HepG2 (cell line): ENCODE results near the gene PCNT. TPM values are rescaled to one million over a fixed set of nuclear protein-coding genes. Genes with fewer than 3 reads are reported as not detected.

Source experiments
- ATF2 ChIP-seq: sonication (generic); formaldehyde crosslinking; IDR thresholded peaks from 2 replicates; pipeline ENCODE4 v1.4.0; 2020; ENCODE audit warnings: missing genetic modification reagents
- HMGXB4 ChIP-seq, 2 experiments: sonication (generic) in 1 of 2; formaldehyde crosslinking in 1 of 2; IDR thresholded peaks; 2 replicates each; pipeline versions ENCODE4 v1.4.0 to v1.6.1; 2018 to 2020; ENCODE audit warnings: missing genetic modification reagents in 2 of 2, borderline replicate concordance in 1 of 2, low read depth in 1 of 2, mild to moderate bottlenecking in 1 of 2, missing biosample characterization in 1 of 2
- JUNB ChIP-seq: sonication (generic); formaldehyde crosslinking; IDR thresholded peaks from 2 replicates; pipeline ENCODE4 v1.8.0; 2022; ENCODE audit warnings: missing genetic modification reagents, mild to moderate bottlenecking, borderline replicate concordance
- KLF9 ChIP-seq: IDR thresholded peaks from 2 replicates; pipeline ENCODE4 v1.6.1; 2016; ENCODE audit warnings: low read depth
- KMT2B ChIP-seq: IDR thresholded peaks from 2 replicates; pipeline ENCODE4 v1.6.1; 2016; ENCODE audit warnings: missing genetic modification reagents, missing compliant biosample characterization
- MIER2 ChIP-seq: IDR thresholded peaks from 2 replicates; pipeline ENCODE4 v1.6.1; 2016; ENCODE audit warnings: missing biosample characterization, missing genetic modification reagents
- MYC ChIP-seq: sonication (generic); formaldehyde crosslinking; IDR thresholded peaks from 2 replicates; pipeline ENCODE4 v1.9.0; 2021; ENCODE audit warnings: missing genetic modification reagents, borderline replicate concordance
- NAIF1 ChIP-seq: sonication (generic); formaldehyde crosslinking; IDR thresholded peaks from 2 replicates; pipeline ENCODE4 v1.5.0; 2020; ENCODE audit warnings: mild to moderate bottlenecking, missing genetic modification reagents, borderline replicate concordance
- NFYB ChIP-seq: sonication (generic); formaldehyde crosslinking; IDR thresholded peaks from 2 replicates; pipeline ENCODE4 v1.4.0; 2020; ENCODE audit warnings: missing genetic modification reagents
- NFYC ChIP-seq: IDR thresholded peaks from 2 replicates; pipeline ENCODE4 v1.6.1; 2016; ENCODE audit warnings: missing genetic modification reagents, missing compliant biosample characterization
- POGZ ChIP-seq: sonication (generic); formaldehyde crosslinking; IDR thresholded peaks from 2 replicates; pipeline ENCODE4 v1.4.0; 2020; ENCODE audit warnings: mild to moderate bottlenecking, missing genetic modification reagents
- POLR2A ChIP-seq, 2 experiments: IDR thresholded peaks; 2 replicates each; pipeline ENCODE4 v1.6.1; 2011; ENCODE audit warnings: low read depth in 2 of 2, low read length in 2 of 2, mild to moderate bottlenecking in 1 of 2, moderate library complexity in 1 of 2; ENCODE audit not compliant: insufficient read depth in 1 of 2
- SALL1 ChIP-seq: sonication (generic); formaldehyde crosslinking; IDR thresholded peaks from 2 replicates; pipeline ENCODE4 v1.8.0; 2022; ENCODE audit warnings: mild to moderate bottlenecking, missing genetic modification reagents
- XRCC5 ChIP-seq: fragments of 200-400 bp; formaldehyde crosslinking; optimal IDR thresholded peaks from 2 replicates; pipeline ENCODE3; 2017; ENCODE audit warnings: mild to moderate bottlenecking, low read length
- ZNF317 ChIP-seq: sonication (generic); formaldehyde crosslinking; IDR thresholded peaks from 2 replicates; pipeline ENCODE4 v1.5.0; 2020; ENCODE audit warnings: mild to moderate bottlenecking, missing genetic modification reagents
- ZNF784 ChIP-seq: sonication (generic); formaldehyde crosslinking; IDR thresholded peaks from 2 replicates; pipeline ENCODE4 v1.5.1; 2020; ENCODE audit warnings: missing genetic modification reagents, mild to moderate bottlenecking, borderline replicate concordance
- polyA plus RNA-seq, 8 experiments: library from polyadenylated mRNA; depleted of rRNA in 3 of 8; stranded (reverse) in 7 of 8; unstranded in 1 of 8; fragments of >200 nt; fragmentation: Illumina TruSeq in 4 of 8; extraction: Trizol in 4 of 8; gene quantifications; 2 replicates each; pipeline versions ENCODE4 v1.2.1 to v1.2.3, GENCODE V29; 2011 to 2016; ENCODE audit warnings: low read depth in 4 of 8, missing spikeins in 1 of 8, mixed read lengths in 1 of 8; ENCODE audit not compliant: insufficient read depth in 1 of 8
- total RNA-seq, 5 experiments: library from RNA; depleted of rRNA; stranded (reverse); fragments of >200 nt; fragmentation: Illumina TruSeq; extraction: Trizol; gene quantifications; 2 replicates each; pipeline ENCODE4 v1.2.3, GENCODE V29; 2016; ENCODE audit warnings: low read depth in 1 of 5
- TF ChIP-seq, protein P1 (sequence below): sonication (generic); formaldehyde crosslinking; conservative IDR thresholded peaks from 2 replicates; pipeline ENCODE4 v1.8.0; 2022; ENCODE audit warnings: mild to moderate bottlenecking, moderate library complexity, missing genetic modification reagents
- TF ChIP-seq, protein P2 (sequence below): sonication (generic); formaldehyde crosslinking; IDR thresholded peaks from 2 replicates; pipeline ENCODE4 v1.5.0; 2020; ENCODE audit warnings: missing genetic modification reagents
- TF ChIP-seq, protein P3 (sequence below): sonication (generic); formaldehyde crosslinking; IDR thresholded peaks from 2 replicates; pipeline ENCODE4 v1.8.0; 2023; ENCODE audit warnings: mild to moderate bottlenecking, missing genetic modification reagents

Gene PCNT
- total and polyA plus RNA-seq, 2 of the 13 experiments (the other 11 are each of a cell fraction or from before 2014, with no cell fraction given), result 5.6 to 12.4 TPM

- TF ChIP-seq, protein P1, sequence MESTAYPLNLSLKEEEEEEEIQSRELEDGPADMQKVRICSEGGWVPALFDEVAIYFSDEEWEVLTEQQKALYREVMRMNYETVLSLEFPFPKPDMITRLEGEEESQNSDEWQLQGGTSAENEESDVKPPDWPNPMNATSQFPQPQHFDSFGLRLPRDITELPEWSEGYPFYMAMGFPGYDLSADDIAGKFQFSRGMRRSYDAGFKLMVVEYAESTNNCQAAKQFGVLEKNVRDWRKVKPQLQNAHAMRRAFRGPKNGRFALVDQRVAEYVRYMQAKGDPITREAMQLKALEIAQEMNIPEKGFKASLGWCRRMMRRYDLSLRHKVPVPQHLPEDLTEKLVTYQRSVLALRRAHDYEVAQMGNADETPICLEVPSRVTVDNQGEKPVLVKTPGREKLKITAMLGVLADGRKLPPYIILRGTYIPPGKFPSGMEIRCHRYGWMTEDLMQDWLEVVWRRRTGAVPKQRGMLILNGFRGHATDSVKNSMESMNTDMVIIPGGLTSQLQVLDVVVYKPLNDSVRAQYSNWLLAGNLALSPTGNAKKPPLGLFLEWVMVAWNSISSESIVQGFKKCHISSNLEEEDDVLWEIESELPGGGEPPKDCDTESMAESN, result peak; percentile 67; the same call in 1 of the 2 replicates
- no peak for TF ChIP-seq NAIF1
- TF ChIP-seq MYC (CRISPR knock-in tag), result peak; percentile 95; the same call in 1 of the 2 replicates
- peak; percentile 14; the same call in 1 of the 2 replicates for TF ChIP-seq ATF2 (CRISPR knock-in tag)
- peak; percentile 30; the same call in 1 of the 2 replicates for TF ChIP-seq POGZ
- peak; percentile 64 for TF ChIP-seq NFYB (CRISPR knock-in tag)
- 0 out of 2 replicates have a peak, but pooled peaks have one; percentile 46 for TF ChIP-seq ZNF317 (CRISPR knock-in tag)
- peak; percentile 27 to 50; a peak in 1 of 4 replicates for TF ChIP-seq POLR2A (IDR thresholded peaks at IDR 0.05; ENCODE audit: insufficient read depth in 1 of 2, low read depth in 2 of 2, low read length in 2 of 2)
- 0 out of 4 replicates have a peak, but pooled peaks of 1 of the 2 experiments have one; percentile 29 for TF ChIP-seq HMGXB4 (CRISPR knock-in tag; IDR thresholded peaks at IDR 0.05; ENCODE audit: borderline replicate concordance in 1 of 2, low read depth in 1 of 2)
- 0 out of 2 replicates have a peak, but pooled peaks have one; percentile 46 for TF ChIP-seq KMT2B
- peak; percentile 36 for TF ChIP-seq XRCC5
- TF ChIP-seq JUNB, result no peak
- 0 out of 2 replicates have a peak, but pooled peaks have one; percentile 49 for TF ChIP-seq KLF9 (CRISPR knock-in tag)
- TF ChIP-seq, protein P2, sequence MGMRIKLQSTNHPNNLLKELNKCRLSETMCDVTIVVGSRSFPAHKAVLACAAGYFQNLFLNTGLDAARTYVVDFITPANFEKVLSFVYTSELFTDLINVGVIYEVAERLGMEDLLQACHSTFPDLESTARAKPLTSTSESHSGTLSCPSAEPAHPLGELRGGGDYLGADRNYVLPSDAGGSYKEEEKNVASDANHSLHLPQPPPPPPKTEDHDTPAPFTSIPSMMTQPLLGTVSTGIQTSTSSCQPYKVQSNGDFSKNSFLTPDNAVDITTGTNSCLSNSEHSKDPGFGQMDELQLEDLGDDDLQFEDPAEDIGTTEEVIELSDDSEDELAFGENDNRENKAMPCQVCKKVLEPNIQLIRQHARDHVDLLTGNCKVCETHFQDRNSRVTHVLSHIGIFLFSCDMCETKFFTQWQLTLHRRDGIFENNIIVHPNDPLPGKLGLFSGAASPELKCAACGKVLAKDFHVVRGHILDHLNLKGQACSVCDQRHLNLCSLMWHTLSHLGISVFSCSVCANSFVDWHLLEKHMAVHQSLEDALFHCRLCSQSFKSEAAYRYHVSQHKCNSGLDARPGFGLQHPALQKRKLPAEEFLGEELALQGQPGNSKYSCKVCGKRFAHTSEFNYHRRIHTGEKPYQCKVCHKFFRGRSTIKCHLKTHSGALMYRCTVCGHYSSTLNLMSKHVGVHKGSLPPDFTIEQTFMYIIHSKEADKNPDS, result no peak
- TF ChIP-seq MIER2 (CRISPR knock-in tag), result peak; percentile 46; the same call in 1 of the 2 replicates
- TF ChIP-seq, protein P3, sequence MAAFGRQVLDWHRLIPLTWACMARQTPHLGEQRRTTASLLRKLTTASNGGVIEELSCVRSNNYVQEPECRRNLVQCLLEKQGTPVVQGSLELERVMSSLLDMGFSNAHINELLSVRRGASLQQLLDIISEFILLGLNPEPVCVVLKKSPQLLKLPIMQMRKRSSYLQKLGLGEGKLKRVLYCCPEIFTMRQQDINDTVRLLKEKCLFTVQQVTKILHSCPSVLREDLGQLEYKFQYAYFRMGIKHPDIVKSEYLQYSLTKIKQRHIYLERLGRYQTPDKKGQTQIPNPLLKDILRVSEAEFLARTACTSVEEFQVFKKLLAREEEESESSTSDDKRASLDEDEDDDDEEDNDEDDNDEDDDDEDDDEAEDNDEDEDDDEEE (CRISPR knock-in tag), result peak; percentile 49; the same call in 1 of the 2 replicates
- TF ChIP-seq SALL1 (CRISPR knock-in tag), result peak; percentile 63; the same call in 1 of the 2 replicates
- 0 out of 2 replicates have a peak, but pooled peaks have one; percentile 39 for TF ChIP-seq ZNF784
- TF ChIP-seq NFYC (CRISPR knock-in tag), result peak; percentile 68
Measured at GRCh38 chr21:46295996-46296752, 27.8 kb upstream of the PCNT start (continued).
